Measurements from ENCODE around the gene USP50.
"Not testable (repeated sequence)": the region's sequence is repeated elsewhere in the genome, so short reads cannot be mapped to it uniquely, and the experiment has no call there.

Gene USP50

DNA sequence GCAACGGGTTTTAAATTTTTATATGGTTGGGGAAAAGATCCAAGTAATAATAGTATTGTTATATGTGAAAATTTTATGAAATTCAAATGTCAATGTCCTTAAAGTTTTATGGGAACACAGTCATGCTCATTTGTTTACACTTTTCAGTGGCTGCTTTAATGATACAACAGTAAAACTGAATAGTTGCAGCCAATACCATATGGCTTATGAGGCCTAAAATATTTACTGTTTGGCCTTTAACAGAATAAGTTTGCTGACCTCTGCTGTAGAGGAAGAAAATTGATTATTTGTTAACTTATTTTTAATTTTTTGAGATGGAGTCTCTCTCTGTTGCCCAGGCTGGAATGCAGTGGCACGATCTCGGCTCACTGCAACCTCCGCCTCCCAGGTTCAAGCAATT, 44.7 kb downstream of the USP50 start:
- no peak for DNase-seq

- no peak for DNase-seq
These were observed 46.1 kb downstream of the USP50 start for GRCh38 chr15:50500352-50500751.

DNA sequence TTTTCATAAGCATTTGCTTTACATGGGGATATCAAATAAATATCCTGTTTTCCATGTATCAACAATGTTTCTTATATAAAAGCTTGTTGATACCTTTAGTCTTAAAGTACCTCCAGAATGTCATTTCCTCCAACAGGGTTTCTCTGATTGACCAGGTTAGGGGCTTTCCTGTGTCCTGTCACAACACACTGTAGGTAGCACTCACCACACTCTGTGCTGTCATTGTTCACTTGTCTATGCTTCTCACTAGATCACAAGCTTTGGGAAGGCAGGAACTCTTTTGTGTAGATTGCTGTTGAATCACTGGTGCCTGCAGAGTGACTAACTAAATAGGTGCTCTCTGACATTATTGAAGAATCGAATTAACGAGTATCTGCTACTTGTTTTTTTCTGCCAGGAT, 49.8 kb downstream of the USP50 start:
- DNase-seq, result no peak

DNA sequence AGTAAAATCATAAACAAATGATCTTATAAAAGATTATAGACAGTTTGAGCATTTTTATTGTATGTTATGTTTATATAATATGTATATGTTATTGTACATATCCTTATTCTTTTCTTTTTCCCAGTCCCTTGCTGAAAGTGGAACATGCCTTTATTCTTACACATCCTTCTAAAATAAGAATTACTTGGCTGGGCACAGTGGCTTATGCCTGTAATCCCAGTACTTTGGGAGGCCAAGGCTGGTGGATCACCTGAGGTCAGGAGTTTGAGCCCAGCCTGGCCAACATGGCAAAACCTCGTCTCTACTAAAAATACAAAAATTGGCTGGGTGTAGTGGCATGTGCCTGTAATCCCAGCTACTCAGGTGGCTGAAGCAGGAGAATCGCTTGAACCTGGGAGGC, 51.9 kb downstream of the USP50 start:
- DNase-seq, result not testable (repeated sequence)

- no peak for DNase-seq
These were observed 52.8 kb downstream of the USP50 start for GRCh38 chr15:50493625-50494024.

DNA sequence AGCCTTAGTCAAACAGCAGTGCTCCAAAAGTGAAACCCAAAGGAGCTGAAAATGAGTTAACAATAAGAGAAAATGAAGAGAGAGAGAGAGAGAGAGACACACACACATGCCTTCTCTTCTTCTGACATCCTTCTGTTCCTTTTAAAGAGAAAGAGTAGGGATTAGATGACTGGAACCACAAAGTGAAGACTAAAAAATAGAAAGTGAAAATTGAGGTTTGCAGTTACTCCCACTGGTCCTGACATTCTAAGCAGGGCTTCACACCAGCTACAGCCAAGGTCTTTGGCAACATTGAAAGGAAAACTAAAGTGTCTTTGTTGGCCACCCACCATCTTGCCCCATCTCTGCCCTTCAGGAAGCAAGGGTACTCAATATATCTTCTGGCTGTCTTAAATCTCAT, 59.2 kb downstream of the USP50 start:
- DNase-seq, result no peak

GRCh38 chr15:50485389-50485788, 61.1 kb downstream of the USP50 start:
- no peak for DNase-seq

DNA sequence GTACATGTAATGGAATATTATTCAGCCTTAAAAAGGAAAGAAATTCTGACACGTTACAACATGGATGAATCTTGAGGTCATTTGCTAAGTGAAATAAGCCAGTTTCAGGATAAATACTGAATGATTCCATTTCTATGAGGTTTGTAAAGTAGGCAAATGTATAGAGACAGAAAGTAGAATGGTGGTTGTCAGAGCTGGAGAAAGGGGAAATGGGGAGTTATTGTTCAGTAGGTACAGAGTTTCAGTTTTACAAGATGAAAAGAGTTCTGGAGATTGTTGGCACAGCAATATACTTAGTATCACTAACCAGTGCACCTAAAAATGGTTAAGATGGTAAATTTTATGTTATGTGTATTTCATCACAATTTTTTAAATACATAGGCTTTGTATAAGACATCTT, 61.7 kb downstream of the USP50 start:
- DNase-seq, result no peak

DNA sequence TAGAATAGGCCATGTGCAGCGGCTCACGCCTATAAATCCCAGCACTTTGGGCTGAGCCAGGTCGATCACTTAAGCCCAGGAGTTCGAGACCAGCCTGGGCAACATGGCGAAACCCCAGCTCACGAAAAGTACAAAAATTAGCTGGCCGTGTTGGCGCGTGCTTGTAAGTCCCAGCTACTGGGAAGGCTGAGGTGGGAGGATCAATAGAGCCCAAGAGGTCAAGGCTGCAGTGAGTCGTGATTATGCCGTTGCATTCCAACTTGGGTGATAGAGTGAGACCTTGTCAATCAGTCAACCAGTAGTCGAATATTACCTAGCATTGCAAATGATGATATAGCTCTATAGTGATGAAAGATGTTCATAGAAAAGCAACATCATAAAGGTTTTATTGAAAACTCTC, 70.3 kb downstream of the USP50 start:
- no peak for DNase-seq

GRCh38 chr15:50471072-50471471, 75.4 kb downstream of the USP50 start:
- no peak for DNase-seq

DNA sequence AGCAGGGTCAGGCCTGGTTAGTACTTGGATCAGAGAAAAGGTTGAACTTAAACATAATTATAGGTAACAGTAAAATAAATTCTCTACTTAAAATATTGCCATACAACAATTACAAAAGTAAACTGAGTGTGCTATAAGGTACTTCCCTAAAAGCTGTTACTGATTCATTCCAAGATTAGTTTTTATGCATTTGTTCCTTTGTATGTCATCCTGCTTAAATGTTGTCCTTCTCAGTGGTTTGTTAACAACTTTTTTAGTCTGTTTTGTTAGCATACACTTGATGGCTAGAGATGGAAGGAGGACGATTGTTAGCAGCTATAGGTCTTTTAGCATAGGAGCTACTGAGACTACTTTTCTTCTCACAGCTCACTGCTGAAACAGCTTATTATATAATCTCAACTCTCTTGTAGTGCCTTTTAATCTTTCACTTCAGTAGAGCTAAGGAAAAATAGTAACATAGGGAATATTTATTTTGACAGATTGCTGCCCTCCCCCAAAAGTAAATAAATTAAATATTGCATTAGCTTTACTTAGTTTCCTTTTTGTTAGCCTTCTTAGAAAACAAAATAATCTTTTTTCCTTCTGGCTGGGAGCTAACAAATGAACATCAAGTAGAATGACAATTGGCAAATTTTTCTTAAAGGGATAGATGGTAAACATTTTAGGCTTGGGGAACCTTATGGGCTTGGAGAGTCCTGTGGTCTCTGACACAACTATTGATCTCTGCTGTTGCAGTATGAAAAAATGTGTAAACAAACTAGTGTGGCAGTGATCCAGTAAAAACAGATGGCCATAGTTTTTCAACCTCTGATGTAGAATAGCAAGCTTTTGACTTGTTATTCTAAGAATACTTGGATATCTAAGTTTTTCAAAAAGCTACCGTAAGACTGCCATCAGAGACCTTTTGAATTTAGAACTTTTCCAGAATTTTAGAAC, 82.8 kb downstream of the USP50 start:
- DNase-seq, result peak; percentile 2

GRCh38 chr15:50458348-50459112, 87.9 kb downstream of the USP50 start:
- peak; percentile 7 for DNase-seq

DNA sequence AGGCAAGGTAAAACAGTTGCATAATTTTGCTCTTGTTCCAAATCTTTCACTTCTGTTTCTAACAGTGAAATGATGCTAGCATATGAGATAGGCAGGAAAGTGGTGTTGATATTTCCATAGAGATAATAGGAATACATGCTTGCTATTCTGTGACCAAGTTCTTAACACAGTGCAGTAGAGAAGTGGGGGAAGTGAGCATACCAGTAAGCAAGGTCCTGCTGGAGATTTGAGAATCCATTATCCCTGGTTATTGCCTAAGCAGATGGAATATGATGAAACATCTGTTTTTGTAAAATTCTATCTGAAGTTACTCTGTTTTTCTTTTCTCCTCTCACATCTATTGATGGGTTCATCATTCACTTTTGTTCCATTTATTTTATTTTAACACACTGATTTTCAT, 93.5 kb downstream of the USP50 start:
- peak; percentile 40 for DNase-seq

All from fibroblast of skin of right biceps (primary cell).